SU-DHL-6 (cell line): ENCODE data around the gene SLC13A4.

Source experiments
- EZH2phosphoT487 ChIP-seq: fragments of 200-600 bp; sonication (generic), shearing (Covaris generic); conservative IDR thresholded peaks from 2 replicates; pipeline ENCODE4 v1.6.1; 2018; ENCODE audit warnings: mild to moderate bottlenecking, antibody characterized with exemption, low read length, moderate library complexity, mixed read lengths
- TF ChIP-seq, protein P1 (sequence below): fragments of 200-600 bp; sonication (generic); IDR thresholded peaks from one replicate; pipeline ENCODE4 v1.5.1; 2017; ENCODE audit warnings: antibody characterized with exemption, mild to moderate bottlenecking, low read length, moderate library complexity; ENCODE audit not compliant: insufficient read depth, poor library complexity, severe bottlenecking

DNA sequence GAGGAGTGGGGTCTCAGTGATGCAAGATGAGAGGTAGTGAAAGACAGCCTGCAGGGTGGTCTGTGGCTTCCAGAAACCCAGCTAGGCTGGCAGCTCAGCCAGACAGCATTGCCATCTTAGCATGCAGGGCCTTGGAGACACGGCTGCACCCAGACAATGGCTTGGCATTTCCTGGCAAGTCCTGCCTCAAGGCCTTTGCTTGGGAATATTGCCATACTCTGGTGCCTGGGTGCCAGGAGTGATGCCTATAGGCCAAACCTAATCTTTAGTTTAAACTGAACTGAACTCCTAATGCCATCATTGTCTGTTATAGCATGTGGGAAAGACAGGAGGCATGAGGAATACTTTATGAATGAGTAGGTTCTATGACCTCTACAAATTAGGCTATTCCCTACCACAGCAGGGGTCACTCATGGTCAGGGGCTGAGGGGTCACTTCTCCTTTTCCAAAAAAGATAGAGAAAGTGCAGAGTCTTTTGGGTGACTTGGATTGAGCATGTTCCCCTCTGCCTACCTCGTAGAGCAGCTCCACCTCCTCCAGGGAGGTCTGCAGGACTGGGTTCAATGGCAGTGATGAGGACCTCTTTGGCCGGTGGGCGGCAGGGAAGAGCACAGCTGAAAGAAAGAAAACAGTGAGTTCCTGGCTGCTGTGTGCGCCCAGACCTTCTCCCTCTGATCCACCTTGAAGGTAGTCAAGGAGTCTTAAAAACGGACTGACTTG, 8.8 kb upstream of the SLC13A4 start:
- TF ChIP-seq EZH2phosphoT487, result no peak
- TF ChIP-seq, protein P1, sequence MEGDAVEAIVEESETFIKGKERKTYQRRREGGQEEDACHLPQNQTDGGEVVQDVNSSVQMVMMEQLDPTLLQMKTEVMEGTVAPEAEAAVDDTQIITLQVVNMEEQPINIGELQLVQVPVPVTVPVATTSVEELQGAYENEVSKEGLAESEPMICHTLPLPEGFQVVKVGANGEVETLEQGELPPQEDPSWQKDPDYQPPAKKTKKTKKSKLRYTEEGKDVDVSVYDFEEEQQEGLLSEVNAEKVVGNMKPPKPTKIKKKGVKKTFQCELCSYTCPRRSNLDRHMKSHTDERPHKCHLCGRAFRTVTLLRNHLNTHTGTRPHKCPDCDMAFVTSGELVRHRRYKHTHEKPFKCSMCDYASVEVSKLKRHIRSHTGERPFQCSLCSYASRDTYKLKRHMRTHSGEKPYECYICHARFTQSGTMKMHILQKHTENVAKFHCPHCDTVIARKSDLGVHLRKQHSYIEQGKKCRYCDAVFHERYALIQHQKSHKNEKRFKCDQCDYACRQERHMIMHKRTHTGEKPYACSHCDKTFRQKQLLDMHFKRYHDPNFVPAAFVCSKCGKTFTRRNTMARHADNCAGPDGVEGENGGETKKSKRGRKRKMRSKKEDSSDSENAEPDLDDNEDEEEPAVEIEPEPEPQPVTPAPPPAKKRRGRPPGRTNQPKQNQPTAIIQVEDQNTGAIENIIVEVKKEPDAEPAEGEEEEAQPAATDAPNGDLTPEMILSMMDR, result no peak
